Astrocyte (in vitro differentiated cells and primary cell): Measurements from ENCODE around the gene ITPA. TPM values are rescaled to one million over a fixed set of nuclear protein-coding genes. Genes with fewer than 3 reads are reported as not detected.

ENCODE experiments used
- DNase-seq: peaks from one replicate; pipeline ENCODE4 v3.0.0-alpha.2; 2010; ENCODE audit warnings: low read depth
- FAIRE-seq: peaks from 2 replicates; lab custom pipeline; 2011; peaks lifted over from hg19 to GRCh38; lab: Jason Lieb, UNC
- H2AFZ ChIP-seq: 2 replicates; pipeline ENCODE4 v1.6.0; 2012; ENCODE audit warnings: low read depth, low read length, inconsistent platforms
- H3K27ac ChIP-seq: 2 replicates; pipeline ENCODE4 v1.5.1; 2011; ENCODE audit warnings: low read depth, low read length, inconsistent platforms
- H3K27me3 ChIP-seq: 2 replicates; pipeline ENCODE4 v1.6.0; 2011; ENCODE audit warnings: low read length, inconsistent platforms; ENCODE audit not compliant: insufficient read depth
- H3K36me3 ChIP-seq: 2 replicates; pipeline ENCODE4 v1.5.1; 2011; ENCODE audit warnings: low read length, inconsistent platforms; ENCODE audit not compliant: insufficient read depth
- H3K4me1 ChIP-seq: 2 replicates; pipeline ENCODE4 v1.5.1; 2011; ENCODE audit warnings: low read length, inconsistent platforms; ENCODE audit not compliant: insufficient read depth
- H3K4me2 ChIP-seq: 2 replicates; pipeline ENCODE4 v1.6.0; 2012; ENCODE audit warnings: low read length, inconsistent platforms
- H3K4me3 ChIP-seq: 2 replicates; pipeline ENCODE4 v1.5.1; 2011; ENCODE audit warnings: low read depth, mild to moderate bottlenecking, low read length, inconsistent platforms; ENCODE audit not compliant: insufficient read depth
- H3K79me2 ChIP-seq: 2 replicates; pipeline ENCODE4 v1.6.0; 2012; ENCODE audit warnings: mild to moderate bottlenecking, low read length, inconsistent platforms; ENCODE audit not compliant: insufficient read depth
- H3K9ac ChIP-seq: 2 replicates; pipeline ENCODE4 v1.6.0; 2012; ENCODE audit warnings: mild to moderate bottlenecking, low read length, inconsistent platforms
- H3K9me3 ChIP-seq: 2 replicates; pipeline ENCODE4 v1.5.1; 2012; ENCODE audit warnings: low read depth, mild to moderate bottlenecking, low read length, inconsistent platforms; ENCODE audit not compliant: insufficient read depth
- H4K20me1 ChIP-seq: 2 replicates; pipeline ENCODE4 v1.6.0; 2012; ENCODE audit warnings: low read length, inconsistent platforms; ENCODE audit not compliant: insufficient read depth
- H3K27ac Mint-ChIP-seq: one replicate; pipeline ENCODE4 v1.8.0; 2021; ENCODE audit warnings: mild to moderate bottlenecking, mixed read lengths; ENCODE audit not compliant: unreplicated experiment
- H3K27me3 Mint-ChIP-seq: one replicate; pipeline ENCODE4 v1.8.0; 2021; ENCODE audit warnings: low read depth, mixed read lengths; ENCODE audit not compliant: unreplicated experiment
- H3K36me3 Mint-ChIP-seq: one replicate; pipeline ENCODE4 v1.8.0; 2021; ENCODE audit warnings: low read depth, mixed read lengths; ENCODE audit not compliant: unreplicated experiment
- H3K4me1 Mint-ChIP-seq: one replicate; pipeline ENCODE4 v1.8.0; 2021; ENCODE audit warnings: low read depth, mixed read lengths; ENCODE audit not compliant: unreplicated experiment
- H3K4me3 Mint-ChIP-seq: one replicate; pipeline ENCODE4 v1.8.0; 2021; ENCODE audit warnings: mild to moderate bottlenecking, moderate library complexity, mixed read lengths; ENCODE audit not compliant: unreplicated experiment
- H3K9me3 Mint-ChIP-seq: one replicate; pipeline ENCODE4 v1.8.0; 2021; ENCODE audit warnings: mild to moderate bottlenecking, mixed read lengths; ENCODE audit not compliant: unreplicated experiment
- EZH2 ChIP-seq: IDR thresholded peaks from 2 replicates; pipeline ENCODE4 v1.6.1; 2012; ENCODE audit warnings: mild to moderate bottlenecking, low read length, inconsistent platforms; ENCODE audit not compliant: insufficient read depth
- total RNA-seq: library from RNA; stranded (reverse); gene quantifications from 2 replicates; pipeline ENCODE4 v1.2.1, GENCODE V29; 2021
- TF ChIP-seq, protein P1 (sequence below): IDR thresholded peaks from 2 replicates; pipeline ENCODE4 v1.5.1; 2011; ENCODE audit warnings: low read depth, mild to moderate bottlenecking, inconsistent platforms, low read length, moderate library complexity; ENCODE audit not compliant: insufficient read depth

ITPA gene
- total RNA-seq, 1 donor from 2014 or later: 55.5 TPM

GRCh38 chr20:3258429-3258828, 49.1 kb downstream of the ITPA start:
- no peaks in the 10 kb centered on the region for H3K79me2 ChIP-seq
- TF ChIP-seq, protein P1, sequence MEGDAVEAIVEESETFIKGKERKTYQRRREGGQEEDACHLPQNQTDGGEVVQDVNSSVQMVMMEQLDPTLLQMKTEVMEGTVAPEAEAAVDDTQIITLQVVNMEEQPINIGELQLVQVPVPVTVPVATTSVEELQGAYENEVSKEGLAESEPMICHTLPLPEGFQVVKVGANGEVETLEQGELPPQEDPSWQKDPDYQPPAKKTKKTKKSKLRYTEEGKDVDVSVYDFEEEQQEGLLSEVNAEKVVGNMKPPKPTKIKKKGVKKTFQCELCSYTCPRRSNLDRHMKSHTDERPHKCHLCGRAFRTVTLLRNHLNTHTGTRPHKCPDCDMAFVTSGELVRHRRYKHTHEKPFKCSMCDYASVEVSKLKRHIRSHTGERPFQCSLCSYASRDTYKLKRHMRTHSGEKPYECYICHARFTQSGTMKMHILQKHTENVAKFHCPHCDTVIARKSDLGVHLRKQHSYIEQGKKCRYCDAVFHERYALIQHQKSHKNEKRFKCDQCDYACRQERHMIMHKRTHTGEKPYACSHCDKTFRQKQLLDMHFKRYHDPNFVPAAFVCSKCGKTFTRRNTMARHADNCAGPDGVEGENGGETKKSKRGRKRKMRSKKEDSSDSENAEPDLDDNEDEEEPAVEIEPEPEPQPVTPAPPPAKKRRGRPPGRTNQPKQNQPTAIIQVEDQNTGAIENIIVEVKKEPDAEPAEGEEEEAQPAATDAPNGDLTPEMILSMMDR: no peak
- no peak for TF ChIP-seq EZH2
- no peak overlapping the region for H3K4me2 ChIP-seq
- H3K36me3 ChIP-seq: peaks cover 17% of the 10 kb centered on the region
- peaks cover 45% of the 10 kb centered on the region for H3K36me3 Mint-ChIP-seq
- no peak overlapping the region for H3K4me3 Mint-ChIP-seq
- no peaks in the 10 kb centered on the region for H3K9me3 ChIP-seq
- no peak overlapping the region for H2AFZ ChIP-seq
- H3K4me1 Mint-ChIP-seq: no peaks in the 10 kb centered on the region
- no peaks in the 10 kb centered on the region for H3K27me3 ChIP-seq
- no peak overlapping the region for H3K27ac Mint-ChIP-seq
- FAIRE-seq (no peak), DNase-seq (no peak)
- H3K9me3 Mint-ChIP-seq: peaks cover 2% of the 10 kb centered on the region
- H3K4me3 ChIP-seq: no peak overlapping the region
- no peaks in the 10 kb centered on the region for H3K4me1 ChIP-seq
- H4K20me1 ChIP-seq: peaks cover 3% of the 10 kb centered on the region
- H3K27ac ChIP-seq: no peak overlapping the region
- H3K27me3 Mint-ChIP-seq: no peaks in the 10 kb centered on the region
- H3K9ac ChIP-seq: no peak overlapping the region

- TF ChIP-seq EZH2: no peak
- TF ChIP-seq, protein P1: no peak
- no peaks in the 10 kb centered on the region for H3K79me2 ChIP-seq
- DNase-seq (peak; percentile 40), FAIRE-seq (no peak)
- H3K27ac Mint-ChIP-seq: no peak overlapping the region
- H3K36me3 ChIP-seq: peaks cover 16% of the 10 kb centered on the region
- no peaks in the 10 kb centered on the region for H3K9me3 ChIP-seq
- no peaks in the 10 kb centered on the region for H4K20me1 ChIP-seq
- H3K4me1 ChIP-seq: no peaks in the 10 kb centered on the region
- peaks cover 36% of the 10 kb centered on the region for H3K36me3 Mint-ChIP-seq
- H2AFZ ChIP-seq: no peak overlapping the region
- H3K27me3 Mint-ChIP-seq: no peaks in the 10 kb centered on the region
- H3K27me3 ChIP-seq: no peaks in the 10 kb centered on the region
- H3K4me3 Mint-ChIP-seq: no peak overlapping the region
- no peak overlapping the region for H3K4me3 ChIP-seq
- H3K4me1 Mint-ChIP-seq: no peaks in the 10 kb centered on the region
- H3K9me3 Mint-ChIP-seq: peaks cover 2% of the 10 kb centered on the region
- no peak overlapping the region for H3K9ac ChIP-seq
- no peak overlapping the region for H3K4me2 ChIP-seq
- H3K27ac ChIP-seq: no peak overlapping the region
Measured at GRCh38 chr20:3262566-3262965, 53.3 kb downstream of the ITPA start.

DNA sequence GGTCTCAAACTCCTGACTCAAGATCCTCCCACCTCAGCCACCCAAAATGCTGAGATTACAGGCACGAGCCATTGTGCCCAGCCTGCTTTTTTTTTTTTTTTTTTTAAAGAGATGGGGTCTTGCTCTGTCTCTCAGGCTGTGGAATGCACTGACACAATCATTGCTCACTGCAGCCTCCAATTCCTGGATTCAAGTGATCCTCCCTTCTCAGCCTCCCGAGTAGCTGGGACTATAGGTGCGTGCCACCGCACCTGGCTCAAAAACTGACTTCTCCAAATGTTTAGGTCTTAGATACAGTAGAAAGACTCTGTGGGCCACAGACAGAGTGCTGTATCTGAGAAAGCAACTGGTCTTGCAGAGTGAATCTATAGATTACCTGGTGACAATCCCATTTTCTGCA, 60.8 kb downstream of the ITPA start:
- Histone ChIP-seq H4K20me1 (no peaks in the 10 kb centered on the region), H3K27me3 (no peaks in the 10 kb centered on the region), H3K27ac (no peak overlapping the region), H3K79me2 (no peaks in the 10 kb centered on the region), H3K4me2 (no peak overlapping the region), H3K36me3 (peaks cover 6% of the 10 kb centered on the region), H2AFZ (no peak overlapping the region), H3K4me3 (no peak overlapping the region), H3K4me1 (no peaks in the 10 kb centered on the region), H3K9ac (no peak overlapping the region), H3K9me3 (no peaks in the 10 kb centered on the region)
- no peak for DNase-seq
- Mint-ChIP-seq H3K4me3 (no peak overlapping the region), H3K36me3 (peaks cover 15% of the 10 kb centered on the region), H3K4me1 (no peaks in the 10 kb centered on the region), H3K9me3 (no peaks in the 10 kb centered on the region), H3K27ac (no peak overlapping the region), H3K27me3 (no peaks in the 10 kb centered on the region)
- FAIRE-seq: no peak
- TF ChIP-seq EZH2: no peak
- TF ChIP-seq, protein P1: no peak
